ENCODE measurements around the gene KRTAP2-4. TPM values are rescaled to one million over a fixed set of nuclear protein-coding genes. Genes with fewer than 3 reads are reported as not detected.
"Not testable (repeated sequence)": the region's sequence is repeated elsewhere in the genome, so short reads cannot be mapped to it uniquely, and the experiment has no call there.

The KRTAP2-4 gene
- total and polyA plus RNA-seq, 2 of the 13 experiments (the other 11 are each of a cell fraction or from before 2014, with no cell fraction given), result not detected

- H3K9ac ChIP-seq (ENCODE audit: insufficient read depth, low read depth, low read length); ATAC-seq; H3K79me2 ChIP-seq (ENCODE audit: insufficient read depth, low read length); DNase-seq (ENCODE audit: low spot score); H3K4me2 ChIP-seq (ENCODE audit: low read depth, low read length); H3K27ac ChIP-seq (ENCODE audit: extremely low read length, insufficient read depth, low read length); H3K9me3 ChIP-seq (ENCODE audit: low read length); FAIRE-seq; H4K20me1 ChIP-seq (ENCODE audit: insufficient read depth, low read length); BruUV-seq (replicated peaks); intact Hi-C loops (cut with micrococcal nuclease; ENCODE audit: unreplicated experiment); H3K27me3 ChIP-seq (ENCODE audit: control insufficient read depth in 1 of 2, insufficient read depth in 2 of 2, low read length in 2 of 2); H2AFZ ChIP-seq (ENCODE audit: low read length); POLR2A ChIA-PET; H3K36me3 ChIP-seq (replicated peaks in 1 of 2; ENCODE audit: control insufficient read depth in 1 of 2, insufficient read depth in 2 of 2, low read length in 2 of 2); H3K4me3 ChIP-seq (replicated peaks in 1 of 3; ENCODE audit: insufficient read depth in 1 of 3, low read depth in 2 of 3, low read length in 3 of 3); CTCF ChIA-PET (ENCODE audit: low intra/inter-chr PET ratio, low total read pairs): not testable (repeated sequence)
- WGBS (ENCODE audit: low lambda C conversion rate), result 88% methylated on average over 7 of the region's 9 CpGs
- H3K4me1 ChIP-seq (ENCODE audit: insufficient read depth, low read length), result peaks cover 18% of the 10 kb centered on the region
- in situ Hi-C loops (cut with HindIII; ENCODE audit: extremely low pct_ligation_motif_present, low pct_unique_long_range_greater_than_20kb), result loop anchor here (10.0 kb wide), 1 partner anchor 100 kb away; no protein-coding TSS in a partner anchor
Observed at GRCh38 chr17:41054556-41054955, 11.1 kb downstream of the KRTAP2-4 start.

- H2AFZ ChIP-seq (ENCODE audit: low read length), result no peak overlapping the region
- H3K27ac ChIP-seq (ENCODE audit: extremely low read length, insufficient read depth, low read length), result no peak overlapping the region
- no peaks in the 10 kb centered on the region for H3K36me3 ChIP-seq (replicated peaks in 1 of 2; ENCODE audit: control insufficient read depth in 1 of 2, insufficient read depth in 2 of 2, low read length in 2 of 2)
- no peak overlapping the region for H3K4me3 ChIP-seq (replicated peaks in 1 of 3; ENCODE audit: insufficient read depth in 1 of 3, low read depth in 2 of 3, low read length in 3 of 3)
- H3K9ac ChIP-seq (ENCODE audit: insufficient read depth, low read depth, low read length), result no peak overlapping the region
- no peaks in the 10 kb centered on the region for H3K9me3 ChIP-seq (ENCODE audit: low read length)
- DNase-seq (ENCODE audit: low spot score), result no peak
- ChIA-PET CTCF (ENCODE audit: low intra/inter-chr PET ratio, low total read pairs) (no interaction called here), POLR2A (no interaction called here)
- H4K20me1 ChIP-seq (ENCODE audit: insufficient read depth, low read length), result no peaks in the 10 kb centered on the region
- no peaks in the 10 kb centered on the region for H3K27me3 ChIP-seq (ENCODE audit: control insufficient read depth in 1 of 2, insufficient read depth in 2 of 2, low read length in 2 of 2)
- intact Hi-C loops (cut with micrococcal nuclease; ENCODE audit: unreplicated experiment), result no loop called here
- no peak for ATAC-seq
- peaks cover 15% of the 10 kb centered on the region for H3K4me1 ChIP-seq (ENCODE audit: insufficient read depth, low read length)
- H3K79me2 ChIP-seq (ENCODE audit: insufficient read depth, low read length), result no peaks in the 10 kb centered on the region
- TF ChIP-seq ZNF292 (CRISPR knock-in tag; IDR thresholded peaks at IDR 0.05; ENCODE audit: borderline replicate concordance, low read depth) (no peak), ATF7-NPFF (CRISPR knock-in tag; IDR thresholded peaks at IDR 0.05; ENCODE audit: low read depth) (no peak), ZNF564 (CRISPR knock-in tag; IDR thresholded peaks at IDR 0.05) (no peak), SRY (CRISPR knock-in tag; IDR thresholded peaks at IDR 0.05) (no peak), MEF2D (CRISPR knock-in tag; IDR thresholded peaks at IDR 0.05) (no peak), YY1 (IDR thresholded peaks at IDR 0.05; ENCODE audit: insufficient read depth, insufficient replicate concordance, low read depth, low read length) (no peak), BCL3 (CRISPR knock-in tag; IDR thresholded peaks at IDR 0.05) (no peak), PRDM4 (CRISPR knock-in tag; IDR thresholded peaks at IDR 0.05; ENCODE audit: borderline replicate concordance) (no peak), NR0B2 (CRISPR knock-in tag; IDR thresholded peaks at IDR 0.05) (no peak), CEBPG (CRISPR knock-in tag; IDR thresholded peaks at IDR 0.05) (no peak)
- WGBS (ENCODE audit: low lambda C conversion rate), result 95% methylated on average over 4 of the region's 4 CpGs
- no peak for FAIRE-seq
- no TSS peak for BruUV-seq (replicated peaks)
- no peak overlapping the region for H3K4me2 ChIP-seq (ENCODE audit: low read depth, low read length)
- in situ Hi-C loops (cut with HindIII; ENCODE audit: extremely low pct_ligation_motif_present, low pct_unique_long_range_greater_than_20kb), result loop anchor here (10.0 kb wide), 1 partner anchor 99 kb away; no protein-coding TSS in a partner anchor
Observed at GRCh38 chr17:41054025-41054424, 11.7 kb downstream of the KRTAP2-4 start.

All from HepG2 (cell line).